ENCODE results near the gene IGF1.

- TF ChIP-seq, protein P1, sequence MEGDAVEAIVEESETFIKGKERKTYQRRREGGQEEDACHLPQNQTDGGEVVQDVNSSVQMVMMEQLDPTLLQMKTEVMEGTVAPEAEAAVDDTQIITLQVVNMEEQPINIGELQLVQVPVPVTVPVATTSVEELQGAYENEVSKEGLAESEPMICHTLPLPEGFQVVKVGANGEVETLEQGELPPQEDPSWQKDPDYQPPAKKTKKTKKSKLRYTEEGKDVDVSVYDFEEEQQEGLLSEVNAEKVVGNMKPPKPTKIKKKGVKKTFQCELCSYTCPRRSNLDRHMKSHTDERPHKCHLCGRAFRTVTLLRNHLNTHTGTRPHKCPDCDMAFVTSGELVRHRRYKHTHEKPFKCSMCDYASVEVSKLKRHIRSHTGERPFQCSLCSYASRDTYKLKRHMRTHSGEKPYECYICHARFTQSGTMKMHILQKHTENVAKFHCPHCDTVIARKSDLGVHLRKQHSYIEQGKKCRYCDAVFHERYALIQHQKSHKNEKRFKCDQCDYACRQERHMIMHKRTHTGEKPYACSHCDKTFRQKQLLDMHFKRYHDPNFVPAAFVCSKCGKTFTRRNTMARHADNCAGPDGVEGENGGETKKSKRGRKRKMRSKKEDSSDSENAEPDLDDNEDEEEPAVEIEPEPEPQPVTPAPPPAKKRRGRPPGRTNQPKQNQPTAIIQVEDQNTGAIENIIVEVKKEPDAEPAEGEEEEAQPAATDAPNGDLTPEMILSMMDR (IDR thresholded peaks at IDR 0.05; ENCODE audit: low read depth, low read length), result no peak
- no peak for TF ChIP-seq EZH2phosphoT487 (IDR thresholded peaks at IDR 0.05; ENCODE audit: low read depth)
Observed at GRCh38 chr12:102376781-102377180, 103.6 kb downstream of the IGF1 start.

All from OCI-LY3 (cell line).